ENCODE measurements around the gene MB.

- TF ChIP-seq EP300 (IDR thresholded peaks at IDR 0.05) = no peak
- TF ChIP-seq, protein P1, sequence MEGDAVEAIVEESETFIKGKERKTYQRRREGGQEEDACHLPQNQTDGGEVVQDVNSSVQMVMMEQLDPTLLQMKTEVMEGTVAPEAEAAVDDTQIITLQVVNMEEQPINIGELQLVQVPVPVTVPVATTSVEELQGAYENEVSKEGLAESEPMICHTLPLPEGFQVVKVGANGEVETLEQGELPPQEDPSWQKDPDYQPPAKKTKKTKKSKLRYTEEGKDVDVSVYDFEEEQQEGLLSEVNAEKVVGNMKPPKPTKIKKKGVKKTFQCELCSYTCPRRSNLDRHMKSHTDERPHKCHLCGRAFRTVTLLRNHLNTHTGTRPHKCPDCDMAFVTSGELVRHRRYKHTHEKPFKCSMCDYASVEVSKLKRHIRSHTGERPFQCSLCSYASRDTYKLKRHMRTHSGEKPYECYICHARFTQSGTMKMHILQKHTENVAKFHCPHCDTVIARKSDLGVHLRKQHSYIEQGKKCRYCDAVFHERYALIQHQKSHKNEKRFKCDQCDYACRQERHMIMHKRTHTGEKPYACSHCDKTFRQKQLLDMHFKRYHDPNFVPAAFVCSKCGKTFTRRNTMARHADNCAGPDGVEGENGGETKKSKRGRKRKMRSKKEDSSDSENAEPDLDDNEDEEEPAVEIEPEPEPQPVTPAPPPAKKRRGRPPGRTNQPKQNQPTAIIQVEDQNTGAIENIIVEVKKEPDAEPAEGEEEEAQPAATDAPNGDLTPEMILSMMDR (IDR thresholded peaks at IDR 0.05) = no peak
- no peak for TF ChIP-seq POLR2A (IDR thresholded peaks at IDR 0.05)
- TF ChIP-seq POLR2AphosphoS5 (IDR thresholded peaks at IDR 0.05) = no peak
Observed at GRCh38 chr22:35656284-35656752, 39.2 kb upstream of the MB start.
